Dermis blood vessel endothelial cell (primary cell): ENCODE data around the gene CRTC1. TPM values are rescaled to one million over a fixed set of nuclear protein-coding genes. Genes with fewer than 3 reads are reported as not detected.
A peak's percentile ranks its signal among the peaks of the same experiment; 100 is the strongest.
"Not testable (repeated sequence)": the region's sequence is repeated elsewhere in the genome, so short reads cannot be mapped to it uniquely, and the experiment has no call there.

ENCODE experiments used
- DNase-seq: peaks from one replicate; pipeline ENCODE4 v3.0.0; 2010
- total RNA-seq: library from RNA; depleted of rRNA; stranded (reverse); fragments of >200 nt; gene quantifications from 2 replicates; pipeline ENCODE4 v1.2.3, GENCODE V29; 2014

Gene CRTC1
- total RNA-seq, 1 donor from 2014 or later: 1.2 TPM

GRCh38 chr19:18733196-18733647, 49.7 kb downstream of the CRTC1 start:
- DNase-seq: no peak

GRCh38 chr19:18733762-18734332, 50.4 kb downstream of the CRTC1 start:
- not testable (repeated sequence) for DNase-seq

GRCh38 chr19:18735324-18735723, 51.8 kb downstream of the CRTC1 start:
- DNase-seq: no peak

- DNase-seq: no peak
These were observed 52.3 kb downstream of the CRTC1 start for GRCh38 chr19:18735752-18736151.

GRCh38 chr19:18736415-18737336, 53.2 kb downstream of the CRTC1 start:
- DNase-seq: no peak

- DNase-seq: no peak
These were observed 54.0 kb downstream of the CRTC1 start for GRCh38 chr19:18737337-18737953.

GRCh38 chr19:18737954-18738351, 54.5 kb downstream of the CRTC1 start:
- DNase-seq: no peak

- no peak for DNase-seq
These were observed 55.6 kb downstream of the CRTC1 start for GRCh38 chr19:18738961-18739690.

GRCh38 chr19:18741124-18742121, 57.9 kb downstream of the CRTC1 start:
- DNase-seq: peak; percentile 61

GRCh38 chr19:18742324-18742723, 58.8 kb downstream of the CRTC1 start:
- DNase-seq: no peak

- no peak for DNase-seq
These were observed 59.6 kb downstream of the CRTC1 start for GRCh38 chr19:18742838-18743783.

GRCh38 chr19:18743784-18744418, 60.4 kb downstream of the CRTC1 start:
- DNase-seq: no peak

- DNase-seq: no peak
These were observed 61.7 kb downstream of the CRTC1 start for GRCh38 chr19:18745012-18745735.

- no peak for DNase-seq
These were observed 62.5 kb downstream of the CRTC1 start for GRCh38 chr19:18745931-18746330.

GRCh38 chr19:18746401-18747325, 63.2 kb downstream of the CRTC1 start:
- DNase-seq: no peak

GRCh38 chr19:18749362-18750231, 66.1 kb downstream of the CRTC1 start:
- DNase-seq: no peak
